Naive B cell (primary cell): ENCODE results near the gene CLEC16A. TPM values are rescaled to one million over a fixed set of nuclear protein-coding genes. Genes with fewer than 3 reads are reported as not detected.
"Not testable (repeated sequence)": the region's sequence is repeated elsewhere in the genome, so short reads cannot be mapped to it uniquely, and the experiment has no call there.

Source experiments
- ATAC-seq, 2 donors: fragments of 150-1000 bp; cut with Tn5 transposase; 2 replicates each; pipeline ENCODE4 v1.10.0; 2021; ENCODE audit warnings: low read depth in 2 of 2, mild to moderate bottlenecking in 2 of 2, moderate library complexity in 2 of 2
- DNase-seq: peaks from one replicate; pipeline ENCODE4 v3.0.0; 2022
- H3K27ac Mint-ChIP-seq, 6 donors: one replicate each; pipeline ENCODE4 v1.8.0; 2020 to 2022; ENCODE audit warnings: mild to moderate bottlenecking in 6 of 6, mixed read lengths in 6 of 6, moderate library complexity in 5 of 6, inconsistent platforms in 2 of 6
- H3K27me3 Mint-ChIP-seq, 3 donors: one replicate each; pipeline ENCODE4 v1.8.0; 2021 to 2022; ENCODE audit warnings: mixed read lengths in 3 of 3, mild to moderate bottlenecking in 1 of 3
- H3K36me3 Mint-ChIP-seq, 2 donors: one replicate each; pipeline ENCODE4 v1.8.0; 2020 to 2022; ENCODE audit warnings: mixed read lengths in 2 of 2, inconsistent platforms in 1 of 2, mild to moderate bottlenecking in 1 of 2
- H3K4me1 Mint-ChIP-seq, 3 donors: one replicate each; pipeline ENCODE4 v1.8.0; 2020 to 2022; ENCODE audit warnings: mixed read lengths in 3 of 3, inconsistent platforms in 1 of 3, mild to moderate bottlenecking in 1 of 3, moderate library complexity in 1 of 3
- H3K4me3 Mint-ChIP-seq, 8 donors: one replicate each; pipeline ENCODE4 v1.8.0; 2020 to 2022; ENCODE audit warnings: mild to moderate bottlenecking in 8 of 8, mixed read lengths in 8 of 8, moderate library complexity in 8 of 8, inconsistent platforms in 2 of 8
- H3K9me3 Mint-ChIP-seq, 7 donors: one replicate each; pipeline ENCODE4 v1.8.0; 2020 to 2022; ENCODE audit warnings: mixed read lengths in 7 of 7, mild to moderate bottlenecking in 5 of 7, inconsistent platforms in 2 of 7, moderate library complexity in 1 of 7
- polyA plus RNA-seq, 6 donors: library from polyadenylated mRNA; unstranded; fragments of 300-500 nt; fragmentation: Illumina TruSeq; gene quantifications; one replicate each; pipeline ENCODE4 v1.2.3, GENCODE V29; 2021; ENCODE audit warnings: low read depth in 6 of 6

CLEC16A gene
- polyA plus RNA-seq, 6 donors from 2014 or later: 11.8 to 34.9 (median 18.7) TPM

- peak overlapping the region; percentile 46 to 95 (median 92) for H3K4me3 Mint-ChIP-seq
- no peak for DNase-seq
- peak overlapping the region; percentile 64 to 94 (median 86) for H3K27ac Mint-ChIP-seq
- no peaks in the 10 kb centered on the region for H3K27me3 Mint-ChIP-seq
- no peaks in the 10 kb centered on the region for H3K36me3 Mint-ChIP-seq
- ATAC-seq: no peak
- H3K9me3 Mint-ChIP-seq: no peaks in the 10 kb centered on the region
- peaks cover 61 to 84% (median 69%) of the 10 kb centered on the region in 3 donors for H3K4me1 Mint-ChIP-seq
These were observed 5.3 kb upstream of the CLEC16A start for GRCh38 chr16:10938796-10939648.

GRCh38 chr16:10939649-10940234 lies 4.6 kb upstream of the CLEC16A start:
- DNase-seq (no peak), ATAC-seq (no peak)
- Mint-ChIP-seq H3K4me3 (peak overlapping the region; percentile 92 to 95 (median 94)), H3K27me3 (no peaks in the 10 kb centered on the region), H3K36me3 (no peaks in the 10 kb centered on the region), H3K4me1 (peaks cover 66 to 83% (median 75%) of the 10 kb centered on the region in 3 donors), H3K9me3 (no peaks in the 10 kb centered on the region), H3K27ac (peak overlapping the region; percentile 52 to 94 (median 82))

- peak overlapping the region; percentile 27 to 95 (median 82) for H3K27ac Mint-ChIP-seq
- DNase-seq (no peak), ATAC-seq (no peak)
- H3K4me1 Mint-ChIP-seq: peaks cover 70 to 88% (median 75%) of the 10 kb centered on the region in 3 donors
- no peaks in the 10 kb centered on the region for H3K27me3 Mint-ChIP-seq
- H3K4me3 Mint-ChIP-seq: peak overlapping the region; percentile 92 to 95 (median 94)
- H3K9me3 Mint-ChIP-seq: no peaks in the 10 kb centered on the region
- H3K36me3 Mint-ChIP-seq: no peaks in the 10 kb centered on the region
These were observed 3.8 kb upstream of the CLEC16A start for GRCh38 chr16:10940501-10941079.

- no peaks in the 10 kb centered on the region for H3K36me3 Mint-ChIP-seq
- no peaks in the 10 kb centered on the region for H3K27me3 Mint-ChIP-seq
- no peak for DNase-seq
- no peaks in the 10 kb centered on the region for H3K9me3 Mint-ChIP-seq
- peak overlapping the region; percentile 71 to 94 (median 86) for H3K27ac Mint-ChIP-seq
- peak overlapping the region; percentile 92 to 95 (median 94) for H3K4me3 Mint-ChIP-seq
- no peak for ATAC-seq
- peaks cover 72 to 88% (median 75%) of the 10 kb centered on the region in 3 donors for H3K4me1 Mint-ChIP-seq
These were observed 3.0 kb upstream of the CLEC16A start for GRCh38 chr16:10941127-10941933.

GRCh38 chr16:10941935-10942351 lies 2.4 kb upstream of the CLEC16A start:
- H3K27ac Mint-ChIP-seq: peak overlapping the region in 1 of 6 donors; percentile 74
- not testable (repeated sequence) for H3K36me3 Mint-ChIP-seq, H3K27me3 Mint-ChIP-seq, DNase-seq, H3K9me3 Mint-ChIP-seq
- peak; percentile 5 to 9 for ATAC-seq
- H3K4me1 Mint-ChIP-seq: peaks cover 71 to 87% (median 77%) of the 10 kb centered on the region in 3 donors
- peak overlapping the region; percentile 92 to 95 (median 94) for H3K4me3 Mint-ChIP-seq

GRCh38 chr16:10942352-10943063 lies 1.9 kb upstream of the CLEC16A start, which contains the start of gene DEXI:
DEXI (minus strand) TSS chr16:10942468; CDS start chr16:10942005, 463 bp downstream.
- ATAC-seq: peak; percentile 72 to 73
- peaks cover 72 to 87% (median 77%) of the 10 kb centered on the region in 3 donors for H3K4me1 Mint-ChIP-seq
- peak within 1 kb of the TSS; percentile 92 to 95 (median 94) for H3K4me3 Mint-ChIP-seq
- H3K36me3 Mint-ChIP-seq: no peaks in the 10 kb centered on the region
- peak; percentile 94 for DNase-seq
- H3K9me3 Mint-ChIP-seq: no peaks in the 10 kb centered on the region
- peak within 1 kb of the TSS; percentile 71 to 94 (median 86) for H3K27ac Mint-ChIP-seq
- no peaks in the 10 kb centered on the region for H3K27me3 Mint-ChIP-seq

GRCh38 chr16:10943064-10943353 lies 1.4 kb upstream of the CLEC16A start:
- DNase-seq (no peak), ATAC-seq (no peak)
- Mint-ChIP-seq H3K4me1 (peaks cover 69 to 86% (median 77%) of the 10 kb centered on the region in 3 donors), H3K27ac (peak overlapping the region in 1 of 6 donors; percentile 24), H3K36me3 (no peaks in the 10 kb centered on the region), H3K9me3 (no peaks in the 10 kb centered on the region), H3K4me3 (peak overlapping the region; percentile 81 to 91 (median 88)), H3K27me3 (no peaks in the 10 kb centered on the region)

GRCh38 chr16:10945065-10945787 lies 862 bp downstream of the CLEC16A start:
- no peak for DNase-seq
- no peak for ATAC-seq
- H3K27ac Mint-ChIP-seq: peak overlapping the region; percentile 69 to 94 (median 89)
- H3K4me1 Mint-ChIP-seq: peaks cover 62 to 85% (median 73%) of the 10 kb centered on the region in 3 donors
- H3K36me3 Mint-ChIP-seq: no peaks in the 10 kb centered on the region
- peak overlapping the region; percentile 87 to 96 (median 91) for H3K4me3 Mint-ChIP-seq
- H3K9me3 Mint-ChIP-seq: no peaks in the 10 kb centered on the region
- H3K27me3 Mint-ChIP-seq: no peaks in the 10 kb centered on the region

GRCh38 chr16:10946308-10946707 lies 1.9 kb downstream of the CLEC16A start:
- Mint-ChIP-seq H3K27me3 (no peaks in the 10 kb centered on the region), H3K36me3 (no peaks in the 10 kb centered on the region), H3K4me1 (peaks cover 54 to 80% (median 70%) of the 10 kb centered on the region in 3 donors), H3K27ac (peak overlapping the region in 4 of 6 donors; percentile 2 to 87 (median 34)), H3K4me3 (peak overlapping the region; percentile 17 to 96 (median 90)), H3K9me3 (no peaks in the 10 kb centered on the region)
- no peak for ATAC-seq
- DNase-seq: no peak

- peak overlapping the region in 3 of 8 donors; percentile 66 to 89 (median 71) for H3K4me3 Mint-ChIP-seq
- no peaks in the 10 kb centered on the region for H3K36me3 Mint-ChIP-seq
- H3K27me3 Mint-ChIP-seq: no peaks in the 10 kb centered on the region
- DNase-seq: no peak
- H3K4me1 Mint-ChIP-seq: peaks cover 51 to 78% (median 70%) of the 10 kb centered on the region in 3 donors
- peak overlapping the region in 3 of 6 donors; percentile 30 to 85 (median 77) for H3K27ac Mint-ChIP-seq
- ATAC-seq: no peak
- no peaks in the 10 kb centered on the region for H3K9me3 Mint-ChIP-seq
These were observed 2.9 kb downstream of the CLEC16A start for GRCh38 chr16:10947211-10947787.

- DNase-seq (peak; percentile 85), ATAC-seq (peak; percentile 90 to 91)
- Mint-ChIP-seq H3K4me3 (peak overlapping the region; percentile 53 to 85 (median 80)), H3K36me3 (no peaks in the 10 kb centered on the region), H3K4me1 (peaks cover 39 to 76% (median 74%) of the 10 kb centered on the region in 3 donors), H3K27ac (peak overlapping the region; percentile 79 to 99 (median 93)), H3K27me3 (no peaks in the 10 kb centered on the region), H3K9me3 (no peaks in the 10 kb centered on the region)
These were observed 5.1 kb downstream of the CLEC16A start for GRCh38 chr16:10949424-10949970.
